Right lobe of liver (tissue), 4 donors: ENCODE measurements around the gene UBE3D.
"Not testable (repeated sequence)": the region's sequence is repeated elsewhere in the genome, so short reads cannot be mapped to it uniquely, and the experiment has no call there.

Experiments used
- CTCF ChIP-seq, 4 donors: fragments of 200-600 bp in 3 of 4; fragments of 450-650 bp in 1 of 4; IDR thresholded peaks; one replicate each; pipeline versions ENCODE4 v1.5.1 to v1.8.0; 2016 to 2022; ENCODE audit warnings: antibody characterized with exemption in 4 of 4, mild to moderate bottlenecking in 2 of 4
- POLR2A ChIP-seq: fragments of 450-650 bp; IDR thresholded peaks from one replicate; pipeline ENCODE4 v1.6.1; 2017; ENCODE audit warnings: antibody characterized with exemption, mild to moderate bottlenecking
- donor health status: DM: no; HTN: no; CAD: no.
- donor health status: DM: no; HTN: no; CAD: no.
- donor health status: DM: no; HTN: yes; CAD: no.

- not testable (repeated sequence) for TF ChIP-seq CTCF (IDR thresholded peaks at IDR 0.05); POLR2A
Measured at GRCh38 chr6:82856077-82856476, 209.6 kb downstream of the UBE3D start.
